GM18507 (cell line): ENCODE data around the gene RAB31.

Experiments used
- DNase-seq: peaks from one replicate; pipeline ENCODE4 v3.0.0; 2011; ENCODE audit warnings: low read depth; ENCODE audit not compliant: insufficient read length; ENCODE audit errors: extremely low spot score
- FAIRE-seq: peaks from 2 replicates; lab custom pipeline; 2011; peaks lifted over from hg19 to GRCh38; lab: Jason Lieb, UNC

Gene RAB31

GRCh38 chr18:9868857-9869714 lies 161.0 kb downstream of the RAB31 start:
- DNase-seq: no peak
- FAIRE-seq: no peak

GRCh38 chr18:9869715-9870430 lies 161.8 kb downstream of the RAB31 start:
- FAIRE-seq: no peak

GRCh38 chr18:9870431-9871008 lies 162.4 kb downstream of the RAB31 start:
- FAIRE-seq: no peak

More at GRCh38 chr18:9869715-9870430, 161.8 kb downstream of the RAB31 start:
- peak; percentile 43 for DNase-seq

GRCh38 chr18:9871244-9871746 lies 163.2 kb downstream of the RAB31 start:
- DNase-seq (no peak), FAIRE-seq (no peak)

More at GRCh38 chr18:9870431-9871008, 162.4 kb downstream of the RAB31 start:
- DNase-seq: no peak

- FAIRE-seq: no peak
- DNase-seq: no peak
Observed at GRCh38 chr18:9872823-9873222, 164.7 kb downstream of the RAB31 start.

GRCh38 chr18:9874728-9875127 lies 166.6 kb downstream of the RAB31 start:
- FAIRE-seq (no peak), DNase-seq (no peak)

GRCh38 chr18:9876212-9876866 lies 168.2 kb downstream of the RAB31 start:
- peak; percentile 66 for FAIRE-seq
- no peak for DNase-seq

- no peak for FAIRE-seq
- no peak for DNase-seq
Observed at GRCh38 chr18:9876867-9877654, 169.0 kb downstream of the RAB31 start.

GRCh38 chr18:9877655-9878014 lies 169.5 kb downstream of the RAB31 start:
- no peak for FAIRE-seq

GRCh38 chr18:9878095-9878494 lies 170.0 kb downstream of the RAB31 start:
- no peak for FAIRE-seq

More at GRCh38 chr18:9877655-9878014, 169.5 kb downstream of the RAB31 start:
- no peak for DNase-seq

GRCh38 chr18:9878783-9879242 lies 170.7 kb downstream of the RAB31 start:
- FAIRE-seq: no peak
- DNase-seq: no peak

More at GRCh38 chr18:9878095-9878494, 170.0 kb downstream of the RAB31 start:
- no peak for DNase-seq

GRCh38 chr18:9884090-9884489 lies 176.0 kb downstream of the RAB31 start:
- FAIRE-seq (no peak), DNase-seq (no peak)

GRCh38 chr18:9884532-9885140 lies 176.5 kb downstream of the RAB31 start:
- no peak for DNase-seq
- FAIRE-seq: no peak

- no peak for FAIRE-seq
- no peak for DNase-seq
Observed at GRCh38 chr18:9885170-9886004, 177.3 kb downstream of the RAB31 start, which contains the start of gene TXNDC2. Gene TXNDC2 (plus strand): TSS chr18:9885973. CDS start chr18:9886681, 708 bp downstream.

GRCh38 chr18:9886005-9886348 lies 177.9 kb downstream of the RAB31 start:
- FAIRE-seq: no peak
- no peak for DNase-seq

GRCh38 chr18:9887992-9888391 lies 179.9 kb downstream of the RAB31 start:
- no peak for FAIRE-seq
- DNase-seq: no peak

GRCh38 chr18:9890196-9890595 lies 182.1 kb downstream of the RAB31 start:
- DNase-seq (no peak), FAIRE-seq (no peak)

GRCh38 chr18:9890957-9891356 lies 182.9 kb downstream of the RAB31 start:
- no peak for DNase-seq
- no peak for FAIRE-seq
